ENCODE results near the gene LCTL.

LCTL gene

GRCh38 chr15:66565141-66565641 is 607 bp downstream of the LCTL start:
- FAIRE-seq (no peak), DNase-seq (ENCODE audit: low spot score) (no peak)

DNA sequence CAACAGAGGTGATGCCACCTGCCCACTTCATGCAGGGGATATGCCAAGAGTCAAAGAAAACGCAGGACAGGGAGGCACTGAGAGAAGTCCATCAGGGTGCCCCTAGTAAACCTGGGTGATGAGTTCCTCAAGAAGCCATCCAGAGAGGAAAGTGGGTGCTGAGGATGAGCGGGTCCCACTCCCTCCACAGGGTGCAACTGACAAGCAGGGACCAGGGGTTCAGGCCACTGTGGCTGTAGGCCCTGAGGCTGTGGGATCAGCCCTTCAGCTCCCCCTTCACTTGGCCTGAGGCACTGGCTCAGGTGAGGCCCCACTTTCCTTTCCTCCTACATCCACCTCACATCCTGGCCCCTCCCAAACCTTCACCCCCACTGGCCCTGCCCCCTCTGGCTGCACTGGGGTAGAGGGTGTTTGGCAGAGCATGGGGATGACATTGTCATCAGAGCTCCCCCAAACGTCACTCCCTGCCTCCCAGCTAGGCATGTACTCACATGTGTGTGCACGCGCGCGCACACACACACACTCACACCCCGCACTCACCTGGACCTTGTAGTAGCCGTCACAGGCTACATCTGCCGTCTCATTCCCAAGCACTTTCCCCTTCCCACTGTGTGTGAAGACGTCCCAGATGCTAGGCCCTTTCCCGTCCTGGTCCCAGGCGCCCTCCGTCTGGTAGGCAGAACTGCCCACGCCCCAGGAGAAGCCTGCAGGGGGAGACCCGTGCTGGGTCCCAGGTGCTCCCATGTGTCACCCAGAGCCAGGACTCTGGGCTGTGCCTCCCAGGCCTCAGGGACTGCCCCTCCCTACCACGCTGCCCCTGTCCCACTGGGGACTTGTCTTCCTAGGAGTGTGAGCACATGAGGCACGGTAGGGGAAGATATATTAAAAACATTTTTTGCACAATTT is 1.4 kb downstream of the LCTL start:
- FAIRE-seq (no peak), DNase-seq (ENCODE audit: low spot score) (no peak)

- FAIRE-seq (no peak), DNase-seq (ENCODE audit: low spot score) (no peak)
Observed at GRCh38 chr15:66563566-66564110, 2.2 kb downstream of the LCTL start.

- no peak for DNase-seq (ENCODE audit: low spot score)
- no peak for FAIRE-seq
Observed at GRCh38 chr15:66563126-66563525, 2.7 kb downstream of the LCTL start.

DNA sequence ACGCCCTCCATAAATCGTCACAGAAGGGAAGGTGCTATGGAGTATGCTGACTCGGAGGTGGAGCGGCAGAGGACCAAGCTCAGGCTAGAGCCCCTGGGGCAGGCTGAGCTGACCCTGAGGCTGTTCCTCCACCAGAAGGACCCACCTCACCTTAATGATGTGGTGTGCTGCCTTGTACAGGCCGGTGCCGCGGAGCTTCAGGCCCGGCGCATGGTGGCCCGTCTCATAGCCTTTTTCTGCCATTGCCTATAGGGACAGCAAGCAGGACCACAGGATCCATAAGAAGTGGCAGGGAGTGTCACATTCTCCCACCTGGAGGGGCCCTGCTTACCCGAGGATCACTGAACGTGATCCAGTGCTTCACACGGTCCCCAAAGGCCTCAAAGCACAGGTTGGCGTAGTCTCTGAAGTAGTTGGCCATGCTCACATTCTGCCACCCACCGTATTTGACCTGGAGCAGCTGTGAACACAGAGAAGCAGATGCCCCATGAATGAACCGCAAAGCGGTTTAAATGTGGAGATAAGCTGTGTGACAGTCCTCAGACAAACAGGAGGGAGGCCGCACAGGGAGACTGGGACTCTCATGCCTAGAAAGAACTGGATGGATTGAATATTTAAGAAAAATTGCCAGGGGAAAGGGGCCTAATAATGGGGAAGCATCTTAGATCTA is 4.8 kb downstream of the LCTL start:
- DNase-seq (ENCODE audit: low spot score) (no peak), FAIRE-seq (no peak)

GRCh38 chr15:66558271-66558670 is 7.5 kb downstream of the LCTL start:
- FAIRE-seq (no peak), DNase-seq (ENCODE audit: low spot score) (no peak)

DNA sequence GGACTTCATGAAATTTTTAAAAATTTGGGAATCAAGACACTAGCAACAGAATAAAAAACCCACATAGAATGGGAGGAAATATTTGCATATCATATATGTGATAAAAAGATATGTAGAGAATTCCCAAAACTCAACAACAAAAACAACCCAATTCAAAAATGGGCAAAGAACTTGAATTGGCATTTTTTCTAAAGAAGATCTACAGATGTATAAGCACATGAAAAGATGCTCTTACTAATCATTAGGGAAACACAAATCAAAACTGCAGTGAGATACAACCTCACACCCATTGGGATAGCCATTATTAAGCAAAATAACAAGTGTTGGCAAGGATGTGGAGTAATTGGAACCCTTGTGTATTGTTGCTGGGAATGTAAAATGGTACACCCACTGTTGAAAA is 10.1 kb downstream of the LCTL start:
- DNase-seq (ENCODE audit: low spot score) (no peak), FAIRE-seq (no peak)

DNA sequence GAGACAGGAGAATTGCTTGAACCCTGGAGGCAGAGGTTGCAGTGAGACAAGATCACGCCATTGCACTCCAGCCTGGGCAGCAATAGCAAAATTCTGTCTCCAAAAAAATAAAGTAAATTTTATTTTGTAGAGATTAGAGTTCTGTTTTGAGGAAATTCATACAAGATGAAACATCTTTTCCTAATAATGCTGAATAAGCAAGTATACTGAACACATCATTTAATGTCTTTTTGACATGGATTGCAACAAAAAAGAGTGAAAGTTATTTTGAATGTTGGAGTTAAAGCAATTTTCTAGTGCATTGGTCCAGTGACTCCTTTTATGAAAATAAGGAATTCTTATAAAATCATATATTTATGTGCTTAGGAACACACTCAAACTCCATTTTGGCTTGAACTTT is 20.5 kb downstream of the LCTL start:
- DNase-seq (ENCODE audit: low spot score) (no peak), FAIRE-seq (no peak)

GRCh38 chr15:66542896-66543295 is 22.9 kb downstream of the LCTL start:
- FAIRE-seq (no peak), DNase-seq (ENCODE audit: low spot score) (no peak)

DNA sequence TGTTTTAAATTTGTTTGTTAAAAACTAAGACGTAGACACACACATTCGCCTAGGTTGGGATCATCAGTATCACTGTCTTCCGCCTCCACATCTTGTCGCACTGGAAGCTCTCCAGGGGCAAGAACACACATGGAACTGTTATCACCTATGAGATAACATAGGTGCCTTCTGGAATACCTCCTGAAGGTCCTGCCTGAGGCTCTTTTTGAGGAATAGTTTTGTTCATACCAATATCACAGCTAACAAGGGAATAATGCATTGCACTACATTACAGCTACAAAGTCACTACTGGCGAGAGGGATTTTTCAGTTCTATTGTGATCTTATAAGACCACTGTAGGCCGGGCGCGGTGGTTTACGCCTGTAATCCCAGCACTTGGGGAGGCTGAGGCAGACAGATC is 30.7 kb downstream of the LCTL start:
- DNase-seq (ENCODE audit: low spot score) (no peak), FAIRE-seq (no peak)

- FAIRE-seq (no peak), DNase-seq (ENCODE audit: low spot score) (no peak)
Observed at GRCh38 chr15:66524838-66525237, 41.0 kb downstream of the LCTL start.

DNA sequence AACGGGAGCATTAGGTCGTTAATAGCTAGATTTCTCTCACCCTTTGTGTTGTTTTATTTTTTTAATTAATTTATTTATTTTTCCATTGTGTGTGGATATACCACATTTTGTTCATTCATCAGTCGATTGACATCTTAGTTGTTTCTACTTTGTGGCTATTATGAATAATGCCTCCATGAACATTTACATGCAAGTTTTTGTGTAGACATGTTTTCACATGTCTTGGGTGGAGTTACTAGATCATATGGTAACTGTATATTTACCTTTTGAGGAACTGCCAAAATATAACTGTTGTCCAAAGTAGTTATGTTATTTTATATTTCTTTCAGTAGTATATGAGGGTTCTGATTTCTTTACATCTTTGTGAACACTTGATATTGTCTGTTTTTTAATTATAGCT is 41.9 kb downstream of the LCTL start:
- DNase-seq (ENCODE audit: low spot score): no peak
- FAIRE-seq: no peak

DNA sequence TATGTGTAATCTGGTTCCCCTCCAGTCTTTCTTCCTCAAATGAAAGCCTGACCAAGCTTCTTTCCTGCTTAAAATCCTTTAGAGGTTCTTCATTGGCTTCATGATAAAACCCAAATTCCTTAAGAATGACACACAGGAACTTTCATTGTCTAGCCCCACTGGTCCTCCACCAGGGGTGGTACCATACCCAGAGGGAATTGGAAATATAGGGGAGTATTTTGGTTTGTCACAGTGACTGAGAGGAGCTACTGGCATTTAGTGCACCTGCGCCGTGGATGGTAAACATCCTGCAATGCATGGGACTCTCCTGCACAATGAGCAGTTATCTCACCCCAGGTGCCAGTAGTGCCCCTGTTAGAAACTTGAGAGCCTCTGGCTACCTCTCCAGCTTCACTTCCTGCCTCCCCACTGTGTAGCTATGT is 49.9 kb downstream of the LCTL start:
- DNase-seq (ENCODE audit: low spot score): no peak
- FAIRE-seq: no peak

GRCh38 chr15:66514586-66514985 is 51.2 kb downstream of the LCTL start:
- no peak for FAIRE-seq
- DNase-seq (ENCODE audit: low spot score): no peak

GRCh38 chr15:66508293-66508883 is 57.4 kb downstream of the LCTL start:
- peak; percentile 71 for FAIRE-seq
- peak; percentile 30 for DNase-seq (ENCODE audit: low spot score)

DNA sequence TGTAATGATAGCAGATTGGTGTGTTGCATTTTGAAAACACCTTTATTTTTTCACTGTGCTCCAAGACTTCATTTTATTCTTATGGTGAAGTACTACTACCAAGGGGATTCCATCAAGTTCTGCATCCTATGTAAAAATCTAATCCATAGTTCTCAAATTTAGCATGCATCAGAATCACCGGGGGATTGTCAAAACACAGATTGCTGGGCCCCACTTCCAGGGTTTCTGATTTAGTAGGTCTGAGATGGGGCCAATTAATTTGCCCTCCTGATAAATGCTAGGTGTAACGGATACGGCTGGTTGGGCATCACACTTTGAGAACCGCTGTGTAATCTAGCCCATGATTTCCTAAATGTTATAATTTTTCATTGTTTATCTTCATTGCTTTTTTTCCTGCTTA is 60.0 kb downstream of the LCTL start:
- FAIRE-seq (no peak), DNase-seq (ENCODE audit: low spot score) (no peak)

DNA sequence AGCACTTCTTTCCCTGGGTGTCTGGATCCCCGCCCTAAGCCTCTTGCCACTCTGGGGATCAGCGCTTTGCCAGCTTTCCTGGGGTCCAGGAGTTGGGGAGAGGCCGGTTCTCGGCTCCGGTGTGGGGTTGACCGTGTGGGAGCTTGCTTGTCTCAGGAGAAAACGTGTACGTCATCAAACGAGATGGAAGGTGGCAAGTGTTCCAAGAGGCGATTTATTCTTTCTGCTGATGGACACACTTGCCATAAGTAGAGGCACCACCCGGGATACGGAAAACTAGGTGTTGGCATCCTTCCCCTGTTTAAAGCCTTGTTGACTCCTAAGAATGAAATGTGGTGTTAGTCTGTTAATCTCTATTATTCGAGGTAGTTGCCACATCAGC is 60.4 kb downstream of the LCTL start:
- FAIRE-seq (no peak), DNase-seq (ENCODE audit: low spot score) (no peak)

GRCh38 chr15:66504563-66505429 is 61.0 kb downstream of the LCTL start, which contains the start of the genes RPL4 and ZWILCH:
TSS of gene RPL4 (minus strand) at chr15:66504855. CDS start at chr15:66504790, 65 bp downstream.
TSS of gene ZWILCH (plus strand) at chr15:66505326. CDS start at chr15:66505339, 13 bp downstream.
- peak; percentile 29 for FAIRE-seq
- DNase-seq (ENCODE audit: low spot score): peak; percentile 74

DNA sequence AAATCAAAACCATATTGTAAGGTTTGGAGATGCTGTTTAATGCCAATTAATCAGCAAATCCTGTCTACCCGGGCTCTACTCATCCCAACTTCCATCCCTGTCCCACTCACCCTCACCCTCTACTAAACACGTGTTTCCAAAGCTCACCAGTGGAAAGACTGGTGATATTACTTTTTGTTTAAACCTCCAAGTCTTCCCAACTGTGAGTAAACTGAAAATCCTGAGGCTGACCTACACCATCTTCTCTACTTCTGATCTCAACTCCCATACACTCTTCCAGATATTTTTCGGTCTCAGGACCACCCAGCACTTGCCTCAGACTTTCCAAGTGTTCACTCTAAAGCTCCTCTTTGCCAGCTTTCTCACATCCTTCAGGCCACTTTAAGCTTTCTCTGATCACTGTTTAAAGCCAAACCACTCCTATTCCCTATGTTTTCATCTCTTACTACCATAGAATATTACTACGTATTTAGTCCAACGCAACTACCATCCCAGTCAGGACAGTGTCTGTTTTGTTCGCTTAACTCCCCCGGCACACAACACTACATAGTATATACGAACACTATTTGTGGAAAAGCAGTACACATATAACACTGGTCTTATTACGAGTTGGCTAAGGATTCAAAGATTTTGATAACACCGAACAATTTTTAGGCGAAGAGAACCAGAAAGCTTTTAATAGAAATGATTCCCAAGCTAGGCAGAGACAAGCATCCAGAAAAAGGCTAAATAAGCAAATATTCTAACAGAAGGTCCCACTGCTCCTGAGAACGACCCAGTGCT is 61.8 kb downstream of the LCTL start:
- FAIRE-seq (no peak), DNase-seq (ENCODE audit: low spot score) (no peak)

Measured in RCC 7860 (cell line).